H9 (cell line): ENCODE results near the gene SYF2. TPM values are rescaled to one million over a fixed set of nuclear protein-coding genes. Genes with fewer than 3 reads are reported as not detected.

ENCODE experiments used
- DNase-seq: peaks from one replicate; pipeline ENCODE4 v3.0.0-alpha.2; 2017
- H2AFZ ChIP-seq: one replicate; pipeline ENCODE4 v1.6.1; 2013; ENCODE audit warnings: mild to moderate bottlenecking, low read length, control low read depth, moderate library complexity
- H2AK5ac ChIP-seq: 2 replicates; pipeline ENCODE4 v1.6.1; 2013; ENCODE audit warnings: low read length, control low read depth, mixed read lengths; ENCODE audit not compliant: insufficient read length
- H2BK120ac ChIP-seq: one replicate; pipeline ENCODE4 v1.6.1; 2013; ENCODE audit warnings: low read depth, mild to moderate bottlenecking, low read length, control low read depth, inconsistent platforms; ENCODE audit not compliant: poor library complexity, severe bottlenecking
- H2BK12ac ChIP-seq: 2 replicates; pipeline ENCODE4 v1.6.1; 2013; ENCODE audit warnings: low read length, control low read depth, mixed read lengths, low read depth; ENCODE audit not compliant: insufficient read length
- H2BK15ac ChIP-seq: 2 replicates; pipeline ENCODE4 v1.6.1; 2013; ENCODE audit warnings: low read depth, low read length, control low read depth
- H2BK20ac ChIP-seq: one replicate; pipeline ENCODE4 v1.6.1; 2013; ENCODE audit warnings: low read depth, mild to moderate bottlenecking, low read length, control low read depth, inconsistent platforms; ENCODE audit not compliant: poor library complexity, severe bottlenecking
- H2BK5ac ChIP-seq: 2 replicates; pipeline ENCODE4 v1.6.1; 2013; ENCODE audit warnings: low read length, control low read depth, mixed read lengths; ENCODE audit not compliant: insufficient read length
- H3K14ac ChIP-seq: 2 replicates; pipeline ENCODE4 v1.6.1; 2013; ENCODE audit warnings: low read length, control low read depth; ENCODE audit not compliant: insufficient read depth
- H3K18ac ChIP-seq: 2 replicates; pipeline ENCODE4 v1.6.1; 2013; ENCODE audit warnings: low read depth, mild to moderate bottlenecking, mixed read lengths, low read length, control low read depth; ENCODE audit not compliant: insufficient read length
- H3K23ac ChIP-seq: 2 replicates; pipeline ENCODE4 v1.6.1; 2013; ENCODE audit warnings: low read length, control low read depth, mixed read lengths, low read depth; ENCODE audit not compliant: insufficient read length
- H3K23me2 ChIP-seq: 2 replicates; pipeline ENCODE4 v1.6.1; 2013; ENCODE audit warnings: low read depth, mild to moderate bottlenecking, mixed read lengths, low read length, control low read depth; ENCODE audit not compliant: insufficient read length, poor library complexity, severe bottlenecking
- H3K27ac ChIP-seq: 2 replicates; pipeline ENCODE4 v1.5.1; 2013; ENCODE audit warnings: low read length, control low read depth, mixed read lengths, low read depth; ENCODE audit not compliant: insufficient read length
- H3K27me3 ChIP-seq: 2 replicates; pipeline ENCODE4 v1.6.1; 2013; ENCODE audit warnings: low read length, control low read depth, inconsistent platforms; ENCODE audit not compliant: insufficient read depth
- H3K4ac ChIP-seq: 2 replicates; pipeline ENCODE4 v1.6.1; 2013; ENCODE audit warnings: low read depth, mild to moderate bottlenecking, control low read depth, inconsistent platforms, low read length, moderate library complexity
- H3K4me1 ChIP-seq: 2 replicates; pipeline ENCODE4 v1.6.1; 2013; ENCODE audit warnings: low read length, control low read depth, inconsistent platforms; ENCODE audit not compliant: insufficient read depth
- H3K4me2 ChIP-seq: 2 replicates; pipeline ENCODE4 v1.6.1; 2013; ENCODE audit warnings: low read length, control low read depth, mixed read lengths; ENCODE audit not compliant: insufficient read length, insufficient read depth
- H3K56ac ChIP-seq: 2 replicates; pipeline ENCODE4 v1.6.1; 2013; ENCODE audit warnings: low read depth, mild to moderate bottlenecking, mixed read lengths, low read length, control low read depth; ENCODE audit not compliant: insufficient read length
- H3K79me1 ChIP-seq: 2 replicates; pipeline ENCODE4 v1.6.1; 2013; ENCODE audit warnings: low read depth, mild to moderate bottlenecking, moderate library complexity, low read length, control low read depth, inconsistent platforms; ENCODE audit not compliant: insufficient read depth, poor library complexity, severe bottlenecking
- H3K79me2 ChIP-seq: 2 replicates; pipeline ENCODE4 v1.6.1; 2013; ENCODE audit warnings: low read length, control low read depth, inconsistent platforms; ENCODE audit not compliant: insufficient read depth
- H3K9ac ChIP-seq: 2 replicates; pipeline ENCODE4 v1.6.1; 2013; ENCODE audit warnings: low read length, control low read depth, mixed read lengths; ENCODE audit not compliant: insufficient read length; ENCODE audit errors: extremely low read depth
- H3K9me3 ChIP-seq: one replicate; pipeline ENCODE4 v1.6.1; 2013; ENCODE audit warnings: low read depth, low read length, inconsistent platforms; ENCODE audit not compliant: control insufficient read depth
- H3T11ph ChIP-seq: one replicate; pipeline ENCODE4 v1.6.1; 2013; ENCODE audit warnings: mild to moderate bottlenecking, low read length, control low read depth, inconsistent platforms
- H4K20me1 ChIP-seq: one replicate; pipeline ENCODE4 v1.6.1; 2013; ENCODE audit not compliant: control insufficient read depth, insufficient read length, insufficient read depth
- H4K5ac ChIP-seq: 2 replicates; pipeline ENCODE4 v1.6.1; 2013; ENCODE audit warnings: low read depth, mild to moderate bottlenecking, mixed read lengths, low read length, control low read depth; ENCODE audit not compliant: insufficient read length
- H4K8ac ChIP-seq: replicated peaks from 2 replicates; pipeline ENCODE4 v1.6.1; 2013; ENCODE audit warnings: low read length, control low read depth, mixed read lengths, low read depth; ENCODE audit not compliant: insufficient read length
- H4K91ac ChIP-seq: 2 replicates; pipeline ENCODE4 v1.6.1; 2013; ENCODE audit warnings: low read depth, mild to moderate bottlenecking, moderate library complexity, mixed read lengths, low read length, control low read depth; ENCODE audit not compliant: insufficient read length
- H3K27ac Mint-ChIP-seq, 3 experiments: 2 replicates in 2 of 3; 3 replicates in 1 of 3; pipeline ENCODE4 v1.8.0; 2020 to 2021; ENCODE audit warnings: mixed read lengths in 3 of 3, mild to moderate bottlenecking in 1 of 3, moderate library complexity in 1 of 3
- H3K27me3 Mint-ChIP-seq: 2 replicates; pipeline ENCODE4 v1.8.0; 2021; ENCODE audit warnings: low read depth, mild to moderate bottlenecking, moderate library complexity, mixed read lengths
- H3K36me3 Mint-ChIP-seq, 3 experiments: 2 replicates in 2 of 3; 3 replicates in 1 of 3; pipeline ENCODE4 v1.8.0; 2020 to 2021; ENCODE audit warnings: low read depth in 3 of 3, mixed read lengths in 3 of 3; ENCODE audit not compliant: insufficient read depth in 1 of 3
- H3K4me1 Mint-ChIP-seq, 2 experiments: 2 replicates each; pipeline ENCODE4 v1.8.0; 2020; ENCODE audit warnings: mixed read lengths in 2 of 2
- H3K4me3 Mint-ChIP-seq, 2 experiments: 2 replicates in 1 of 2; 3 replicates in 1 of 2; pipeline ENCODE4 v1.8.0; 2020 to 2021; ENCODE audit warnings: mild to moderate bottlenecking in 2 of 2, mixed read lengths in 2 of 2, moderate library complexity in 1 of 2
- H3K9me3 Mint-ChIP-seq, 2 experiments: 2 replicates in 1 of 2; 3 replicates in 1 of 2; pipeline ENCODE4 v1.8.0; 2020; ENCODE audit warnings: mild to moderate bottlenecking in 2 of 2, mixed read lengths in 2 of 2, moderate library complexity in 1 of 2
- WGBS: extraction: QIAGEN DNeasy Blood & Tissue Kit; methylation state at CpG from one replicate; pipeline ENCODE4 v1.1.7; 2013; ENCODE audit warnings: missing lambda C conversion rate, low lambda C conversion rate, mixed read lengths; ENCODE audit not compliant: insufficient read length; ENCODE audit errors: extremely low coverage; 5-methylcytosine and 5-hydroxymethylcytosine counted together
- total RNA-seq: library from RNA; stranded (reverse); gene quantifications from 2 replicates; pipeline ENCODE4 v1.2.1, GENCODE V29; 2021
- TF ChIP-seq, protein P1 (sequence below): fragments of 200-600 bp; sonication (generic); conservative IDR thresholded peaks from 3 replicates; pipeline ENCODE4 v1.8.0; 2021; ENCODE audit warnings: antibody characterized with exemption, mild to moderate bottlenecking

Gene SYF2
- total RNA-seq, 1 experiment from 2014 or later = 36.5 TPM

GRCh38 chr1:25174363-25174729 is 58.0 kb downstream of the SYF2 start:
- WGBS = no CpG with 5 or more reads among the region's 6 CpGs
- H3K27me3 ChIP-seq = no peaks in the 10 kb centered on the region

More at GRCh38 chr1:25174363-25174729, 58.0 kb downstream of the SYF2 start:
- Histone ChIP-seq H2BK120ac (no peak overlapping the region), H4K8ac (no peak overlapping the region), H2AK5ac (no peak overlapping the region), H3K27ac (no peak overlapping the region), H4K20me1 (no peaks in the 10 kb centered on the region), H3K56ac (no peak overlapping the region), H2BK15ac (no peak overlapping the region), H3K23me2 (no peaks in the 10 kb centered on the region), H3K79me1 (no peaks in the 10 kb centered on the region), H3K23ac (no peak overlapping the region), H2AFZ (no peak overlapping the region), H3T11ph (no peak overlapping the region), H4K5ac (no peak overlapping the region), H4K91ac (no peak overlapping the region), H2BK12ac (no peak overlapping the region), H3K4me1 (no peaks in the 10 kb centered on the region), H2BK5ac (no peak overlapping the region), H3K4me2 (no peak overlapping the region), H3K14ac (no peak overlapping the region), H3K18ac (no peak overlapping the region), H3K9me3 (no peaks in the 10 kb centered on the region), H3K9ac (no peak overlapping the region), H3K4ac (no peak overlapping the region), H2BK20ac (no peak overlapping the region), H3K79me2 (no peaks in the 10 kb centered on the region)
- no peak overlapping the region for H3K27ac Mint-ChIP-seq
- peaks cover 0 to 10% (median 1%) of the 10 kb centered on the region in 3 experiments; a peak in 5 of 7 replicates for H3K36me3 Mint-ChIP-seq
- H3K4me3 Mint-ChIP-seq = no peak overlapping the region
- H3K27me3 Mint-ChIP-seq = peaks cover 3% of the 10 kb centered on the region; the same call in 1 of the 2 replicates
- DNase-seq = no peak
- peaks cover 12 to 23% of the 10 kb centered on the region in 2 experiments for H3K9me3 Mint-ChIP-seq
- peaks cover 0 to 4% of the 10 kb centered on the region in 2 experiments; a peak in 2 of 4 replicates for H3K4me1 Mint-ChIP-seq
- TF ChIP-seq, protein P1, sequence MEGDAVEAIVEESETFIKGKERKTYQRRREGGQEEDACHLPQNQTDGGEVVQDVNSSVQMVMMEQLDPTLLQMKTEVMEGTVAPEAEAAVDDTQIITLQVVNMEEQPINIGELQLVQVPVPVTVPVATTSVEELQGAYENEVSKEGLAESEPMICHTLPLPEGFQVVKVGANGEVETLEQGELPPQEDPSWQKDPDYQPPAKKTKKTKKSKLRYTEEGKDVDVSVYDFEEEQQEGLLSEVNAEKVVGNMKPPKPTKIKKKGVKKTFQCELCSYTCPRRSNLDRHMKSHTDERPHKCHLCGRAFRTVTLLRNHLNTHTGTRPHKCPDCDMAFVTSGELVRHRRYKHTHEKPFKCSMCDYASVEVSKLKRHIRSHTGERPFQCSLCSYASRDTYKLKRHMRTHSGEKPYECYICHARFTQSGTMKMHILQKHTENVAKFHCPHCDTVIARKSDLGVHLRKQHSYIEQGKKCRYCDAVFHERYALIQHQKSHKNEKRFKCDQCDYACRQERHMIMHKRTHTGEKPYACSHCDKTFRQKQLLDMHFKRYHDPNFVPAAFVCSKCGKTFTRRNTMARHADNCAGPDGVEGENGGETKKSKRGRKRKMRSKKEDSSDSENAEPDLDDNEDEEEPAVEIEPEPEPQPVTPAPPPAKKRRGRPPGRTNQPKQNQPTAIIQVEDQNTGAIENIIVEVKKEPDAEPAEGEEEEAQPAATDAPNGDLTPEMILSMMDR = no peak
